Coronary artery (tissue), 2 donors: ENCODE measurements around the gene LRP3.
"Not testable (repeated sequence)": the region's sequence is repeated elsewhere in the genome, so short reads cannot be mapped to it uniquely, and the experiment has no call there.

Source experiments
- DNase-seq: peaks from one replicate; pipeline ENCODE4 v3.0.0-alpha.2; 2017; ENCODE audit warnings: low spot score
- H3K27ac ChIP-seq, 2 donors: fragments of 200-600 bp; sonication (generic); one replicate each; pipeline ENCODE4 v1.5.1; 2016 to 2019
- H3K4me3 ChIP-seq: fragments of 200-600 bp; sonication (generic); 2 replicates; pipeline ENCODE4 v1.5.1; 2016; ENCODE audit warnings: mild to moderate bottlenecking, moderate library complexity
- CTCF ChIP-seq: fragments of 200-600 bp; sonication (generic); IDR thresholded peaks from one replicate; pipeline ENCODE4 v1.5.1; 2019; ENCODE audit warnings: antibody characterized with exemption

LRP3 gene

GRCh38 chr19:33176670-33177416 is 17.3 kb upstream of the LRP3 start:
- Histone ChIP-seq H3K4me3 (peak overlapping the region; percentile 87), H3K27ac (peak overlapping the region; percentile 92 to 95)
- TF ChIP-seq CTCF: no peak
- peak; percentile 98 for DNase-seq

- no peak for DNase-seq
- Histone ChIP-seq H3K27ac (peak overlapping the region; percentile 92 to 95), H3K4me3 (peak overlapping the region; percentile 87)
- peak; percentile 25 for TF ChIP-seq CTCF
Measured at GRCh38 chr19:33177417-33177979, 16.6 kb upstream of the LRP3 start.

- no peak for DNase-seq
Measured at GRCh38 chr19:33186431-33187182, 7.5 kb upstream of the LRP3 start.

GRCh38 chr19:33187183-33187540 is 7.0 kb upstream of the LRP3 start:
- TF ChIP-seq CTCF: no peak
- Histone ChIP-seq H3K4me3 (no peak overlapping the region), H3K27ac (no peak overlapping the region)
- no peak for DNase-seq

More at GRCh38 chr19:33186431-33187182, 7.5 kb upstream of the LRP3 start:
- Histone ChIP-seq H3K27ac (no peak overlapping the region), H3K4me3 (no peak overlapping the region)
- no peak for TF ChIP-seq CTCF

- no peak overlapping the region for H3K4me3 ChIP-seq
- no peak for TF ChIP-seq CTCF
- no peak for DNase-seq
Measured at GRCh38 chr19:33189453-33189852, 4.7 kb upstream of the LRP3 start.

GRCh38 chr19:33191092-33191491 is 3.0 kb upstream of the LRP3 start:
- H3K27ac ChIP-seq, DNase-seq, H3K4me3 ChIP-seq: not testable (repeated sequence)

More at GRCh38 chr19:33189453-33189852, 4.7 kb upstream of the LRP3 start:
- no peak overlapping the region for H3K27ac ChIP-seq

- Histone ChIP-seq H3K4me3 (no peak overlapping the region), H3K27ac (no peak overlapping the region)
- no peak for DNase-seq
- no peak for TF ChIP-seq CTCF
Measured at GRCh38 chr19:33191501-33191900, 2.6 kb upstream of the LRP3 start.
